Measurements from ENCODE around the gene MYH11.

The MYH11 gene

DNA sequence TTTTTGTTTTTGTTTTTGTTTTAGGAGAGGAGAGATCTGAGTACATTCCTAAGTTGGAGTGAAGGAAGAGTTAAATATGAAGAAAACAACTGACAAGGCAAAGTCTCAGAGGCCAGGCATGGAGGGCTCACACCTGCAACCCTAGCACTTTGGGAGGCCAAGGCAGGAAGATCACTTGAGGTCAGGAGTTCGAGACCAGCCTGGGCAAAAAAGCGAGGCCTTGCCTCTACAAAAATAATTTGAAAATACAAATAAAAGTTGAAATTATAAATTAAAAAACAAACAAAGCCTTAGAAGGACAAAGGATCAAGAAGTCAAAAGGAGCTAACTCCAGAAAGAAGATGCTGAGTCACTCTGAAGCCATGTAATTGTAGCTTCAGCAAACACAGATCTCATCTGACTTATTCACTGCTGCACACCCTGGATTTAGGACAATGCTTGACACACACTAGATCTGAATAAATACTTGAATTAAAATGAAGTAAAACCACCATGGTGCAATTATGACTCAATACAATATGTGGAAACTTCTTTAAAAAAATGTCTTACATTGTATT is 22.5 kb upstream of the MYH11 start:
- peak; percentile 7 for DNase-seq (ENCODE audit: low read depth)
- TF ChIP-seq, protein P1, sequence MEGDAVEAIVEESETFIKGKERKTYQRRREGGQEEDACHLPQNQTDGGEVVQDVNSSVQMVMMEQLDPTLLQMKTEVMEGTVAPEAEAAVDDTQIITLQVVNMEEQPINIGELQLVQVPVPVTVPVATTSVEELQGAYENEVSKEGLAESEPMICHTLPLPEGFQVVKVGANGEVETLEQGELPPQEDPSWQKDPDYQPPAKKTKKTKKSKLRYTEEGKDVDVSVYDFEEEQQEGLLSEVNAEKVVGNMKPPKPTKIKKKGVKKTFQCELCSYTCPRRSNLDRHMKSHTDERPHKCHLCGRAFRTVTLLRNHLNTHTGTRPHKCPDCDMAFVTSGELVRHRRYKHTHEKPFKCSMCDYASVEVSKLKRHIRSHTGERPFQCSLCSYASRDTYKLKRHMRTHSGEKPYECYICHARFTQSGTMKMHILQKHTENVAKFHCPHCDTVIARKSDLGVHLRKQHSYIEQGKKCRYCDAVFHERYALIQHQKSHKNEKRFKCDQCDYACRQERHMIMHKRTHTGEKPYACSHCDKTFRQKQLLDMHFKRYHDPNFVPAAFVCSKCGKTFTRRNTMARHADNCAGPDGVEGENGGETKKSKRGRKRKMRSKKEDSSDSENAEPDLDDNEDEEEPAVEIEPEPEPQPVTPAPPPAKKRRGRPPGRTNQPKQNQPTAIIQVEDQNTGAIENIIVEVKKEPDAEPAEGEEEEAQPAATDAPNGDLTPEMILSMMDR (IDR thresholded peaks at IDR 0.05; ENCODE audit: control insufficient read depth, extremely low read depth, insufficient read depth) = no peak
- H3K4me3 ChIP-seq (ENCODE audit: low read depth, low read length) = no peak overlapping the region

DNA sequence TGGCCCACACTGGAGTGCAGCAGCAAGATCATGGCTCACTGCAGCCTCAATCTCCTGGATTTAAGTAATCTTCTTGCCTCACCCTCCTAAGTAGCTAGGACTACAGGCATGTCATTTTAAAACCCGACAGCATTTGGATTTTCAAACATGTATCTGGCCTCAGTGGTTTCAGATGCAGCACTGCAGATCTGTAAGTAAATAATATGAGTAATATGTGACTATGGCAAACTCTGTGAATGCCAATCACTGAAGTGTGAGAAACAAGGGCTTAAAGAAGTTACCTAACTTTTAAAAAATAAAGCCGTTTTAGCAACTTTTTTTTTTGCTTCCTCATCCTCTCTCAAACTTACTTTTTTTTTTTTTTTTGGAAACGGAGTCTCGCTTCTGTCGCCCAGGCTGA is 19.7 kb upstream of the MYH11 start:
- no peak overlapping the region for H3K4me3 ChIP-seq (ENCODE audit: low read depth, low read length)
- TF ChIP-seq, protein P1 (IDR thresholded peaks at IDR 0.05; ENCODE audit: control insufficient read depth, extremely low read depth, insufficient read depth) = no peak

DNA sequence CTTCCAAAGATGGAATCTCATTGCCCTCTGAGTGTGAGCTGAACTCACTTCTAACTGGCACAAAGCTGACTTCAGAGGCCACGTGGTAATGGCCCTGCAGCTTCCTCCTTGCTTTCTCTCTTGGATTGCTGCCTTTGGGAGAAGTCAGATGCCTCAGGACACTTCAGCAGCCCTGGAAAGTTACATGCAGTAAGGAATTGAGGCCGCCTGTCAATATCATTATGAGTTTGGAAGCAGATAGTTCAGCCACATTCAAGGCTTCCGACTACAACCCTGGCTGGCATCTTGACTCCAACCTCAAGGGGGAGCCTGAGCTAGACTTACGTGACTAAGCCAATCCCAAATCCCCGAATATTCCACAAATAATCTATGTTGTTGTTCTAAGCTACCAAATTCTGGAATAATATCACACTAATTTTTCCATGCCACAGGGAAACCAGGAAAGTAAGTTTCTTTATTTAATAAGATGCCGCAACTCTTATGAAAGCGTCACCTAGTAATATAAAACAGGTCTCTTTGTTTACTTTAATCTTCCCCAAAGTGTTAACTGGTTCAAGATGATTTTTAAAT is 18.0 kb upstream of the MYH11 start:
- no peak overlapping the region for H3K4me3 ChIP-seq (ENCODE audit: low read depth, low read length)
- TF ChIP-seq, protein P1 (IDR thresholded peaks at IDR 0.05; ENCODE audit: control insufficient read depth, extremely low read depth, insufficient read depth) = peak; percentile 64
- DNase-seq (ENCODE audit: low read depth) = peak; percentile 67

More for the DNA sequence above, 19.7 kb upstream of the MYH11 start:
- DNase-seq (ENCODE audit: low read depth) = no peak

DNA sequence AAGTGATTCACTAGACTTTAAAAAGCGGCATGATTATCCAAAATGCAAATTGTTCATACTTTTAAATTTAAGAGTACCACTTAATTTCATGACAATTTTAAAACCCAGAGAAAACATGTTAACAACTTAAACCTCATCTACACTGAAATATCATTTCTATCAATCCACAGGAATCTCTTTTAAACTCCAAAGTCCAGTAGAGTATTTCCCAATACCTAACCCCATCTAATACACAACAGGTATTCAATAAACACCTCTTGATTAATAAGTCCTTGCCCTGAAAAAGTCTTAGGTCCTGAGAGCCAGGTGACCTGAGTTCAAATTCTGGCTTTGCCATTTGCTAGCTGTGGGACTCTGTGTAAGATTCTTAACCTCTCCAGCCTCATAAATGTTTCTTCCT is 16.9 kb upstream of the MYH11 start:
- TF ChIP-seq, protein P1 (IDR thresholded peaks at IDR 0.05; ENCODE audit: control insufficient read depth, extremely low read depth, insufficient read depth) = no peak
- no peak for DNase-seq (ENCODE audit: low read depth)
- H3K4me3 ChIP-seq (ENCODE audit: low read depth, low read length) = no peak overlapping the region

DNA sequence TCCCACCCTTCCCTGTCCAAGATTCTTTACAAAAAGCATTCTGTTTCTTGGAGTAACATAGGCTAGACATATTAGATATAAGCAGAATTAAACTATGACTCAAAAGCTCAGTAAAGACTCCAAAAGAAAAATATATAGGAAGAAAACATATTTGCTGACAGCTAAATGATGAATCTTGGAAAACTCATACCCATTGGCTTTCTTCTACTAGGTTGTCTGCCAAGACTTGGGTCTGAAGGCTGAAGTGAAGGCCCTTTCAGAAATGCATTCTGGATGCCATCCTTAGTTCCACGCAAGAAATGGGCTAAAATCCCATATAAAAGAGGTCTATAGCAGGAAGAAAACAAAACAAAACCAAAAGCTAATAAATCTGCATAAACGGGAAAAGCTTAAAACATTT is 16.5 kb upstream of the MYH11 start:
- TF ChIP-seq, protein P1 (IDR thresholded peaks at IDR 0.05; ENCODE audit: control insufficient read depth, extremely low read depth, insufficient read depth) = no peak
- no peak for DNase-seq (ENCODE audit: low read depth)
- no peak overlapping the region for H3K4me3 ChIP-seq (ENCODE audit: low read depth, low read length)

DNA sequence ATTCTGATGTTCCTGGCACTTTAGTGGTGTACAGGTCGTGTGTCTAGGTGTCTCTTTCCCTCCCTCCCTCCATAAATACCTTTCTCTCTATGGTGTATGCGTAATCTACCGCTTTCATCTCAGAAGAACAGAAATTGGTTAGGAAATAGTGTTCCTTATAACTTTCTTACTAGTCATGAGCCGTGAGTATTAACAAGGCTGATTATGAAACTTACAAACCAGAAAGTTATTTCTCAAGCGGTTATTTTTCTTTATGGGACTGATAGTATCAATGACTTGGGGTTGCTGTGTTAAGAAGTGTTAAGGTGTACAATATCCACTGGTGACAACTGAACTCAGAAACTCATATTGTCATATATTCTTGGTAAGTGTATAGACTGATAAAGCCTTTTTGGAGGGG is 13.2 kb upstream of the MYH11 start:
- TF ChIP-seq, protein P1 (IDR thresholded peaks at IDR 0.05; ENCODE audit: control insufficient read depth, extremely low read depth, insufficient read depth) = no peak
- no peak for DNase-seq (ENCODE audit: low read depth)
- H3K4me3 ChIP-seq (ENCODE audit: low read depth, low read length) = no peak overlapping the region

DNA sequence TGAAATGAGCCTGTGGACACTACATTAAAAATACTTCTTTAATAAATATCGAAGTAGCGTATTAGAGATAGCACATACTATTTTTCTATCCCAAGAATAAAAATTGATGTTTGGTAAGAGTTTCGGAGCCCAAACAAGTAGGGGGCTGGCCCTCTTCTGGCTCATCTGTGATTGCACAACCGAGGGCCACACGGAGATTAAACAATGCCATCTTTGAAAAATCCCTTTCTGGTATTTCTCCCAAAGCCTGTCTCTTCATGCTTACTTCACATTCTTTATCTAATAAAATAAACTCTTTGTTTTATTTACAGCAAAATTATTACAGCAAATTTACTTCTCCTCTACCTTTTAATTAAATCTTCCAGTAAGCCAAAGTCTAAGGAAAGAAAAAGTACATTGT is 9.6 kb upstream of the MYH11 start:
- TF ChIP-seq, protein P1 (IDR thresholded peaks at IDR 0.05; ENCODE audit: control insufficient read depth, extremely low read depth, insufficient read depth) = no peak
- no peak for DNase-seq (ENCODE audit: low read depth)
- H3K4me3 ChIP-seq (ENCODE audit: low read depth, low read length) = no peak overlapping the region

Data from LNCaP clone FGC (cell line).